Transverse colon (tissue), 3 donors: ENCODE results near the gene GRM1.

Experiments
- POLR2A ChIP-seq: fragments of 450-650 bp; IDR thresholded peaks from one replicate; pipeline ENCODE4 v1.6.1; 2016; ENCODE audit warnings: antibody characterized with exemption, mild to moderate bottlenecking, moderate library complexity
- TF ChIP-seq, protein P1 (sequence below), 5 experiments: fragments of 200-600 bp in 3 of 5; fragments of 450-650 bp in 2 of 5; sonication (generic) in 3 of 5; IDR thresholded peaks; 1 replicate in 2 of 5; 2 replicates in 3 of 5; pipeline ENCODE4 v1.5.1; 2016 to 2017; ENCODE audit warnings: antibody characterized with exemption in 5 of 5, inconsistent platforms in 3 of 5, mild to moderate bottlenecking in 2 of 5, moderate library complexity in 1 of 5

DNA sequence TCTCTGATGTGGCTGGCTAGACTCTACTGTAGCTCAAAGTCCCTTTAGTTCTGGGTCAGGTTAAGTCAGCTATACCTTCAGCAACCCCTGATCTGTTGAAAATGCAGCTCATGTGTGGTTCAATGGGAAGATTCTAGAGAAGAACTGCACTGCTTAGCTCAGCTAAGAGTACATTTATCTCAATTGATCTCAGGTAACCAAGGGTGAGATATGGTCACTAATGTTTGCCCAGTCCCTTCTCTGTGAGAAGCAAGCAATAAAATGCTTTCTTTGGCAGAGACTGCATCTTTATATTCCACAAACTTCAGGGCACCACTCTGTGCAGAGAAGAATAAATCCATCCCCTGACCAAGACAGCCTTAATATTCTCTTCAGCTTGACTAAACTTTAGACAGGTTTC lies 274.1 kb downstream of the GRM1 start:
- TF ChIP-seq, protein P1, sequence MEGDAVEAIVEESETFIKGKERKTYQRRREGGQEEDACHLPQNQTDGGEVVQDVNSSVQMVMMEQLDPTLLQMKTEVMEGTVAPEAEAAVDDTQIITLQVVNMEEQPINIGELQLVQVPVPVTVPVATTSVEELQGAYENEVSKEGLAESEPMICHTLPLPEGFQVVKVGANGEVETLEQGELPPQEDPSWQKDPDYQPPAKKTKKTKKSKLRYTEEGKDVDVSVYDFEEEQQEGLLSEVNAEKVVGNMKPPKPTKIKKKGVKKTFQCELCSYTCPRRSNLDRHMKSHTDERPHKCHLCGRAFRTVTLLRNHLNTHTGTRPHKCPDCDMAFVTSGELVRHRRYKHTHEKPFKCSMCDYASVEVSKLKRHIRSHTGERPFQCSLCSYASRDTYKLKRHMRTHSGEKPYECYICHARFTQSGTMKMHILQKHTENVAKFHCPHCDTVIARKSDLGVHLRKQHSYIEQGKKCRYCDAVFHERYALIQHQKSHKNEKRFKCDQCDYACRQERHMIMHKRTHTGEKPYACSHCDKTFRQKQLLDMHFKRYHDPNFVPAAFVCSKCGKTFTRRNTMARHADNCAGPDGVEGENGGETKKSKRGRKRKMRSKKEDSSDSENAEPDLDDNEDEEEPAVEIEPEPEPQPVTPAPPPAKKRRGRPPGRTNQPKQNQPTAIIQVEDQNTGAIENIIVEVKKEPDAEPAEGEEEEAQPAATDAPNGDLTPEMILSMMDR (IDR thresholded peaks at IDR 0.05) = no peak
- no peak for TF ChIP-seq POLR2A
